Endothelial cell of umbilical vein (primary cell): Measurements from ENCODE around the gene TTN. TPM values are rescaled to one million over a fixed set of nuclear protein-coding genes. Genes with fewer than 3 reads are reported as not detected.

Experiments
- BruUV-seq: library from RNA; stranded (reverse); fragments of 400-500 nt; replicated peaks from 2 replicates; lab custom pipeline; 2021; lab: Mats Ljungman, UMichigan
- CTCF ChIA-PET: fragments of 300-600, 350-600 bp; sonication (Branson Sonifier 250); formaldehyde crosslinking; loops from one replicate; lab custom pipeline; 2021; ENCODE audit warnings: antibody characterized with exemption, inconsistent platforms; lab: Charles Lee
- POLR2A ChIA-PET: fragments of 300-600, 350-600 bp; sonication (Branson Sonifier 250); formaldehyde crosslinking; loops from one replicate; lab custom pipeline; 2021; ENCODE audit warnings: antibody characterized with exemption, inconsistent platforms; lab: Charles Lee
- DNase-seq: peaks from one replicate; pipeline ENCODE4 v3.0.0-alpha.2; 2011; ENCODE audit warnings: low read depth, low spot score
- FAIRE-seq: peaks from 2 replicates; lab custom pipeline; 2011; peaks lifted over from hg19 to GRCh38; lab: Jason Lieb, UNC
- H2AFZ ChIP-seq: 2 replicates; pipeline ENCODE4 v1.6.0; 2012; ENCODE audit warnings: low read depth, low read length, control low read depth, inconsistent platforms
- H3K27ac ChIP-seq: 2 replicates; pipeline ENCODE4 v1.5.1; 2011; ENCODE audit warnings: low read depth, mild to moderate bottlenecking, control low read depth, low read length, moderate library complexity; ENCODE audit not compliant: insufficient read depth
- H3K27me3 ChIP-seq, 2 experiments: 2 replicates each; pipeline versions ENCODE4 v1.6.0 to v1.6.1; 2011; ENCODE audit warnings: low read length in 2 of 2, mixed read lengths in 1 of 2; ENCODE audit not compliant: control insufficient read depth in 2 of 2, insufficient read depth in 2 of 2
- H3K36me3 ChIP-seq, 2 experiments: 2 replicates in 1 of 2; 3 replicates in 1 of 2; pipeline ENCODE4 v1.5.1; 2011; ENCODE audit warnings: low read length in 2 of 2, mild to moderate bottlenecking in 1 of 2, moderate library complexity in 1 of 2; ENCODE audit not compliant: control insufficient read depth in 2 of 2, insufficient read depth in 2 of 2; ENCODE audit errors: extremely low read depth in 1 of 2
- H3K4me1 ChIP-seq: 3 replicates; pipeline ENCODE4 v1.5.1; 2011; ENCODE audit warnings: mild to moderate bottlenecking, low read length; ENCODE audit not compliant: control insufficient read depth, insufficient read depth; ENCODE audit errors: extremely low read depth
- H3K4me2 ChIP-seq: 2 replicates; pipeline ENCODE4 v1.6.1; 2011; ENCODE audit warnings: low read length, control low read depth, mixed read lengths; ENCODE audit not compliant: insufficient read depth
- H3K4me3 ChIP-seq, 3 experiments: fragments of 200-600 bp in 1 of 3; sonication (generic), shearing (Covaris generic) in 1 of 3; replicated peaks in 1 of 3; 2 replicates each; pipeline ENCODE4 v1.5.1; 2011 to 2016; ENCODE audit warnings: control low read depth in 3 of 3, low read length in 3 of 3, mild to moderate bottlenecking in 2 of 3, inconsistent platforms in 1 of 3, low read depth in 1 of 3, moderate library complexity in 1 of 3; ENCODE audit not compliant: insufficient read depth in 1 of 3
- H3K79me2 ChIP-seq: 2 replicates; pipeline ENCODE4 v1.6.0; 2012; ENCODE audit warnings: low read length, inconsistent platforms; ENCODE audit not compliant: control insufficient read depth, insufficient read depth
- H3K9ac ChIP-seq: replicated peaks from 2 replicates; pipeline ENCODE3; 2011; ENCODE audit warnings: low read length, control low read depth; ENCODE audit not compliant: insufficient read depth; ENCODE audit errors: extremely low read depth
- H3K9me1 ChIP-seq: replicated peaks from 3 replicates; pipeline ENCODE4 v1.6.0; 2011; ENCODE audit warnings: mild to moderate bottlenecking, low read length; ENCODE audit not compliant: control insufficient read depth, insufficient read depth; ENCODE audit errors: extremely low read depth
- H3K9me3 ChIP-seq: replicated peaks from 2 replicates; pipeline ENCODE4 v1.5.1; 2012; ENCODE audit warnings: low read length, inconsistent platforms; ENCODE audit not compliant: control insufficient read depth, insufficient read depth
- H4K20me1 ChIP-seq: replicated peaks from 2 replicates; pipeline ENCODE3; 2011; ENCODE audit warnings: mild to moderate bottlenecking, low read length; ENCODE audit not compliant: control insufficient read depth, insufficient read depth; ENCODE audit errors: extremely low read depth
- CTCF ChIP-seq, 2 donors: IDR thresholded peaks; 1 replicate in 1 of 2; 2 replicates in 1 of 2; pipeline ENCODE4 v1.5.1; 2011; ENCODE audit warnings: low read length in 2 of 2, mild to moderate bottlenecking in 2 of 2, moderate library complexity in 2 of 2, control low read depth in 1 of 2, inconsistent platforms in 1 of 2, low read depth in 1 of 2; ENCODE audit not compliant: insufficient read depth in 1 of 2; ENCODE audit errors: extremely low read depth in 1 of 2
- FOS ChIP-seq: IDR thresholded peaks from 2 replicates; pipeline ENCODE4 v1.6.1; 2011; ENCODE audit warnings: mild to moderate bottlenecking, low read length, moderate library complexity, borderline replicate concordance; ENCODE audit not compliant: insufficient read depth
- JUN ChIP-seq: IDR thresholded peaks from 2 replicates; pipeline ENCODE4 v1.6.1; 2011; ENCODE audit warnings: borderline replicate concordance, low read depth; ENCODE audit not compliant: insufficient read length, insufficient read depth
- MAX ChIP-seq: IDR thresholded peaks from 2 replicates; pipeline ENCODE4 v1.6.1; 2011; ENCODE audit not compliant: insufficient read depth, insufficient read length
- MYC ChIP-seq: IDR thresholded peaks from one replicate; pipeline ENCODE4 v1.6.1; 2011; ENCODE audit warnings: mild to moderate bottlenecking, low read depth, low read length
- POLR2A ChIP-seq: IDR thresholded peaks from 2 replicates; pipeline ENCODE4 v1.6.1; 2012; ENCODE audit warnings: low read depth, mild to moderate bottlenecking, control low read depth, low read length
- dilution Hi-C: fragments of 300-500 bp; cut with MboI; formaldehyde crosslinking; loops from one replicate; pipeline ENCODE4 v1.15.0; 2019; ENCODE audit warnings: low sequenced_read_pairs; ENCODE audit not compliant: extremely low pct_ligation_motif_present
- intact Hi-C: fragments of 100-400 bp; cut with micrococcal nuclease; formaldehyde crosslinking; loops from one replicate; pipeline ENCODE4 v1.10.0; 2022
- polyA plus RNA-seq, 4 experiments: library from polyadenylated mRNA; depleted of rRNA in 3 of 4; stranded (reverse) in 3 of 4; unstranded in 1 of 4; fragments of >200 nt; gene quantifications; 2 replicates each; pipeline versions ENCODE4 v1.2.1 to v1.2.3, GENCODE V29; 2011 to 2012; ENCODE audit warnings: missing spikeins in 1 of 4
- total RNA-seq: library from RNA; stranded (reverse); gene quantifications from 2 replicates; pipeline ENCODE4 v1.2.3, GENCODE V29; 2021

TTN gene
- total and polyA plus RNA-seq, 2 donors (not counting 3 experiments of a cell fraction or from before 2014, with no cell fraction given) = 0.11 to 0.49 TPM

GRCh38 chr2:178855151-178855550, 47.9 kb upstream of the TTN start:
- peaks cover 4% of the 10 kb centered on the region for H3K4me1 ChIP-seq
- POLR2A ChIA-PET = no interaction called here
- CTCF ChIA-PET = interaction anchor here (1.3 to 1.6 kb wide), 2 partner anchors 28 to 154 kb away, joined by 3 to 5 read pairs; no protein-coding TSS in a partner anchor
- DNase-seq = no peak
- H3K9ac ChIP-seq = no peak overlapping the region
- no peaks in the 10 kb centered on the region for H4K20me1 ChIP-seq
- no peaks in the 10 kb centered on the region for H3K9me3 ChIP-seq
- H3K36me3 ChIP-seq = no peaks in the 10 kb centered on the region
- no peaks in the 10 kb centered on the region for H3K27me3 ChIP-seq
- no peaks in the 10 kb centered on the region for H3K9me1 ChIP-seq
- no peak overlapping the region for H3K4me3 ChIP-seq
- FAIRE-seq = no peak
- no peak overlapping the region for H3K27ac ChIP-seq
- dilution Hi-C loops = no loop called here
- intact Hi-C loops = no loop called here
- no TSS peak for BruUV-seq
- TF ChIP-seq JUN (no peak), FOS (no peak), POLR2A (no peak), MYC (no peak), MAX (no peak)
- no peak overlapping the region for H3K4me2 ChIP-seq
- no peak overlapping the region for H2AFZ ChIP-seq
- no peaks in the 10 kb centered on the region for H3K79me2 ChIP-seq

GRCh38 chr2:178848335-178848734, 41.1 kb upstream of the TTN start:
- no peaks in the 10 kb centered on the region for H3K9me3 ChIP-seq
- H3K27me3 ChIP-seq = no peaks in the 10 kb centered on the region
- FAIRE-seq (no peak), DNase-seq (no peak)
- H4K20me1 ChIP-seq = no peaks in the 10 kb centered on the region
- no peak for TF ChIP-seq CTCF (IDR thresholded peaks at IDR 0.05; ENCODE audit: extremely low read depth in 1 of 2, insufficient read depth in 1 of 2, low read depth in 1 of 2, low read length in 2 of 2)
- no peak for TF ChIP-seq JUN
- H3K4me3 ChIP-seq = no peak overlapping the region
- CTCF ChIA-PET = interaction anchor here (1.0 kb wide), 1 partner anchor 19 kb away, joined by 3 read pairs; no protein-coding TSS in a partner anchor
- no peak overlapping the region for H3K27ac ChIP-seq
- no peaks in the 10 kb centered on the region for H3K36me3 ChIP-seq
- H3K4me1 ChIP-seq = no peaks in the 10 kb centered on the region
- dilution Hi-C loops (no loop called here), intact Hi-C loops (no loop called here)
- H3K4me2 ChIP-seq = no peak overlapping the region
- H3K79me2 ChIP-seq = no peaks in the 10 kb centered on the region
- H3K9me1 ChIP-seq = no peaks in the 10 kb centered on the region
- no peak overlapping the region for H2AFZ ChIP-seq
- POLR2A ChIA-PET = no interaction called here
- no TSS peak for BruUV-seq
- no peak overlapping the region for H3K9ac ChIP-seq
